HEK293 (cell line): ENCODE results near the gene MED29.

ENCODE experiments used
- GLIS1 ChIP-seq: fragments of 450-650 bp; formaldehyde crosslinking; IDR thresholded peaks from 2 replicates; pipeline ENCODE4 v1.5.1; 2016; ENCODE audit warnings: missing biosample characterization, missing genetic modification characterization
- SETDB1 ChIP-seq: IDR thresholded peaks from one replicate; pipeline ENCODE4 v1.6.1; 2017; ENCODE audit warnings: mild to moderate bottlenecking, low read length, moderate library complexity, mixed read lengths; ENCODE audit not compliant: insufficient read length
- SP3 ChIP-seq: fragments of 450-650 bp; formaldehyde crosslinking; IDR thresholded peaks from 2 replicates; pipeline ENCODE4 v1.5.1; 2016; ENCODE audit warnings: missing biosample characterization, missing genetic modification characterization
- WT1 ChIP-seq: fragments of 450-650 bp; formaldehyde crosslinking; IDR thresholded peaks from 2 replicates; pipeline ENCODE4 v1.5.1; 2016; ENCODE audit warnings: missing biosample characterization, missing genetic modification characterization
- ZBTB1 ChIP-seq: fragments of 450-650 bp; formaldehyde crosslinking; IDR thresholded peaks from 2 replicates; pipeline ENCODE4 v1.5.1; 2016; ENCODE audit warnings: missing biosample characterization, missing genetic modification characterization
- ZNF121 ChIP-seq: fragments of 450-650 bp; formaldehyde crosslinking; IDR thresholded peaks from 2 replicates; pipeline ENCODE4 v1.5.1; 2016; ENCODE audit warnings: missing biosample characterization, missing genetic modification characterization
- ZNF175 ChIP-seq: fragments of 450-650 bp; formaldehyde crosslinking; IDR thresholded peaks from 2 replicates; pipeline ENCODE4 v1.5.1; 2016; ENCODE audit warnings: missing biosample characterization, missing genetic modification characterization
- ZNF221 ChIP-seq: fragments of 450-650 bp; formaldehyde crosslinking; IDR thresholded peaks from 2 replicates; pipeline ENCODE4 v1.5.1; 2017; ENCODE audit warnings: missing biosample characterization, missing genetic modification characterization, borderline replicate concordance
- ZNF302 ChIP-seq: fragments of 450-650 bp; formaldehyde crosslinking; IDR thresholded peaks from 2 replicates; pipeline ENCODE4 v1.5.1; 2016; ENCODE audit warnings: missing biosample characterization, missing genetic modification characterization, low read depth
- ZNF433 ChIP-seq: fragments of 450-650 bp; formaldehyde crosslinking; IDR thresholded peaks from 2 replicates; pipeline ENCODE4 v1.5.1; 2016; ENCODE audit warnings: missing biosample characterization, missing genetic modification characterization, low read depth
- ZNF585B ChIP-seq: fragments of 450-650 bp; formaldehyde crosslinking; IDR thresholded peaks from 2 replicates; pipeline ENCODE4 v1.5.1; 2016; ENCODE audit warnings: missing biosample characterization, missing genetic modification characterization
- ZNF623 ChIP-seq: fragments of 450-650 bp; formaldehyde crosslinking; IDR thresholded peaks from 2 replicates; pipeline ENCODE4 v1.5.1; 2016; ENCODE audit warnings: missing biosample characterization, missing genetic modification characterization
- TF ChIP-seq, protein P1 (sequence below): fragments of 450-650 bp; formaldehyde crosslinking; IDR thresholded peaks from 2 replicates; pipeline ENCODE4 v1.5.1; 2016; ENCODE audit warnings: missing biosample characterization, missing genetic modification characterization
- TF ChIP-seq, protein P2 (sequence below): fragments of 450-650 bp; formaldehyde crosslinking; conservative IDR thresholded peaks from 2 replicates; pipeline ENCODE4 v1.5.1; 2016; ENCODE audit warnings: low read depth, missing biosample characterization, missing genetic modification characterization
- TF ChIP-seq, protein P3 (sequence below): fragments of 450-650 bp; formaldehyde crosslinking; IDR thresholded peaks from 2 replicates; pipeline ENCODE4 v1.5.1; 2016; ENCODE audit warnings: missing biosample characterization, missing genetic modification characterization
- TF ChIP-seq, protein P4 (sequence below): fragments of 450-650 bp; formaldehyde crosslinking; IDR thresholded peaks from 2 replicates; pipeline ENCODE4 v1.5.1; 2016; ENCODE audit warnings: missing biosample characterization, missing genetic modification characterization
- TF ChIP-seq, protein P5 (sequence below): fragments of 450-650 bp; formaldehyde crosslinking; IDR thresholded peaks from 2 replicates; pipeline ENCODE4 v1.5.1; 2016; ENCODE audit warnings: missing biosample characterization, missing genetic modification characterization
- TF ChIP-seq, protein P6 (sequence below): fragments of 450-650 bp; formaldehyde crosslinking; optimal IDR thresholded peaks from 2 replicates; pipeline ENCODE3; 2016; ENCODE audit warnings: missing biosample characterization, mild to moderate bottlenecking, missing genetic modification characterization
- TF ChIP-seq, protein P7 (sequence below): fragments of 450-650 bp; formaldehyde crosslinking; IDR thresholded peaks from 2 replicates; pipeline ENCODE4 v1.5.1; 2016; ENCODE audit warnings: missing biosample characterization, missing genetic modification characterization
- TF ChIP-seq, protein P8 (sequence below): fragments of 450-650 bp; formaldehyde crosslinking; IDR thresholded peaks from 2 replicates; pipeline ENCODE4 v1.5.1; 2017; ENCODE audit warnings: missing biosample characterization, missing genetic modification characterization

Gene MED29

DNA sequence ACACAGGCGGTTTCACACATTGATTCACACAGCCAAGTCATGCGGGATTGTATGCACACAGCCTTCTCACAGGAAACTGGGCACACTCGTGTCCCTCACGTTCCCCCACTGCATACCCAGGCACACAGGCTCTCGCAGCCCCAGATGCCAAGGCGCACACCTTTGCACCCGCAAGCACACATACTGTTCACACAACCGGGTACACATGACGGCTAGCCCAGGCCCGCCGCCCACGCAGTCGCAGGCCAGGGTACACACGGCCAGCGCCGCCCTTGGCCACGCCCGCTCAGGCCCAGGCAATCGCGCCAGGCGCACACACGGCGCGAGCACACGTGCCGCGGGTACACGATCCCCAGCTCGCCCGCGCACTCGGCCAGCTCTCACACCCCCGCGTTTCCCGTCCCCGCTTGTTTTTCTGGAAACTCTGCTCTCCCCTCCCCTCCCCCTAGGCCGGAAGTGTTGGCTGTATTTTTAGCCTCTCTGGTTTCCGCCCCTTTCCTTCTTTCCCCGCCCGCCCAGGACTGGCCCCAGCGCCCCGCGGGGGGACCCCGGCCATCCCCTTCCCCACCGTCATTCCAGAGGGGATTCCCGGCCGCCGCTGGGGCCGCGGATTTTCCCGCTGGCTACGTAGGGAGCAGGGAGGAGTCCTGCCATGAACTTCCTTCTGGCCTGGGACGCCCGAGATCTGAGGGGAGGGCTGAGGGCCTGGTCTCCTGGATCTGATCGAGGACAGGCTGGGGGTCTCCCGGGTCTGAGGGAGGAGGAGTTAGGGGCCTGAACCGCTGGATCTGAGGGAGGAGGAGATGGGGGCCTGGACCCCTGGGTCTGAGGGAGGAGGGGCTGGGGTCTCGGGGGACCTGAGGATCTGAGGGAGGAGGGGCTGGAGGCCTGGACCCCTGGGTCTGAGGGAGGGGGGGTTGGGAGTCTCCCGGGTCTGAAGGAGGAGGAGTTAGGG lies 11.4 kb downstream of the MED29 start (continued):
- TF ChIP-seq, protein P1, sequence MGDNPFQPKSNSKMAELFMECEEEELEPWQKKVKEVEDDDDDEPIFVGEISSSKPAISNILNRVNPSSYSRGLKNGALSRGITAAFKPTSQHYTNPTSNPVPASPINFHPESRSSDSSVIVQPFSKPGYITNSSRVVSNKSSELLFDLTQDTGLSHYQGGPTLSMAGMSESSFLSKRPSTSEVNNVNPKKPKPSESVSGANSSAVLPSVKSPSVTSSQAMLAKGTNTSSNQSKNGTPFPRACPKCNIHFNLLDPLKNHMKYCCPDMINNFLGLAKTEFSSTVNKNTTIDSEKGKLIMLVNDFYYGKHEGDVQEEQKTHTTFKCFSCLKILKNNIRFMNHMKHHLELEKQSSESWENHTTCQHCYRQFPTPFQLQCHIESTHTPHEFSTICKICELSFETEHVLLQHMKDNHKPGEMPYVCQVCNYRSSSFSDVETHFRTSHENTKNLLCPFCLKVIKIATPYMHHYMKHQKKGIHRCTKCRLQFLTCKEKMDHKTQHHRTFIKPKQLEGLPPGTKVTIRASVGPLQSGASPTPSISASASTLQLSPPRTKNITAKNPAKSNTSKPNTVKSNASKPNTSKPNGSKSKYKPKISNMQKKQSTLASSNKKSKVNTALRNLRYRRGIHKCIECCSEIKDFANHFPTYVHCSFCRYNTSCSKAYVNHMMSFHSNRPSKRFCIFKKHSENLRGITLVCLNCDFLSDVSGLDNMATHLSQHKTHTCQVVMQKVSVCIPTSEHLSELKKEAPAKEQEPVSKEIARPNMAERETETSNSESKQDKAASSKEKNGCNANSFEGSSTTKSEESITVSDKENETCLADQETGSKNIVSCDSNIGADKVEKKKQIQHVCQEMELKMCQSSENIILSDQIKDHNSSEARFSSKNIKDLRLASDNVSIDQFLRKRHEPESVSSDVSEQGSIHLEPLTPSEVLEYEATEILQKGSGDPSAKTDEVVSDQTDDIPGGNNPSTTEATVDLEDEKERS (tag by site-specific recombination) = peak; percentile 9; the same call in 1 of the 2 replicates
- TF ChIP-seq GLIS1 (tag by site-specific recombination) (peak; percentile 74), ZNF433 (tag by site-specific recombination) (no peak), ZNF175 (tag by site-specific recombination) (no peak), ZNF221 (tag by site-specific recombination) (no peak), ZNF585B (tag by site-specific recombination) (no peak), ZNF302 (tag by site-specific recombination) (no peak), WT1 (peak; percentile 43), SP3 (tag by site-specific recombination) (peak; percentile 91), ZNF121 (no peak; the same call in 1 of the 2 replicates), ZNF623 (tag by site-specific recombination) (no peak), ZBTB1 (tag by site-specific recombination) (peak; percentile 74; the same call in 1 of the 2 replicates), SETDB1 (no peak)
- TF ChIP-seq, protein P2, sequence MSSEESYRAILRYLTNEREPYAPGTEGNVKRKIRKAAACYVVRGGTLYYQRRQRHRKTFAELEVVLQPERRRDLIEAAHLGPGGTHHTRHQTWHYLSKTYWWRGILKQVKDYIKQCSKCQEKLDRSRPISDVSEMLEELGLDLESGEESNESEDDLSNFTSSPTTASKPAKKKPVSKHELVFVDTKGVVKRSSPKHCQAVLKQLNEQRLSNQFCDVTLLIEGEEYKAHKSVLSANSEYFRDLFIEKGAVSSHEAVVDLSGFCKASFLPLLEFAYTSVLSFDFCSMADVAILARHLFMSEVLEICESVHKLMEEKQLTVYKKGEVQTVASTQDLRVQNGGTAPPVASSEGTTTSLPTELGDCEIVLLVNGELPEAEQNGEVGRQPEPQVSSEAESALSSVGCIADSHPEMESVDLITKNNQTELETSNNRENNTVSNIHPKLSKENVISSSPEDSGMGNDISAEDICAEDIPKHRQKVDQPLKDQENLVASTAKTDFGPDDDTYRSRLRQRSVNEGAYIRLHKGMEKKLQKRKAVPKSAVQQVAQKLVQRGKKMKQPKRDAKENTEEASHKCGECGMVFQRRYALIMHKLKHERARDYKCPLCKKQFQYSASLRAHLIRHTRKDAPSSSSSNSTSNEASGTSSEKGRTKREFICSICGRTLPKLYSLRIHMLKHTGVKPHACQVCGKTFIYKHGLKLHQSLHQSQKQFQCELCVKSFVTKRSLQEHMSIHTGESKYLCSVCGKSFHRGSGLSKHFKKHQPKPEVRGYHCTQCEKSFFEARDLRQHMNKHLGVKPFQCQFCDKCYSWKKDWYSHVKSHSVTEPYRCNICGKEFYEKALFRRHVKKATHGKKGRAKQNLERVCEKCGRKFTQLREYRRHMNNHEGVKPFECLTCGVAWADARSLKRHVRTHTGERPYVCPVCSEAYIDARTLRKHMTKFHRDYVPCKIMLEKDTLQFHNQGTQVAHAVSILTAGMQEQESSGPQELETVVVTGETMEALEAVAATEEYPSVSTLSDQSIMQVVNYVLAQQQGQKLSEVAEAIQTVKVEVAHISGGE (tag by site-specific recombination) = peak; percentile 85
- TF ChIP-seq, protein P3, sequence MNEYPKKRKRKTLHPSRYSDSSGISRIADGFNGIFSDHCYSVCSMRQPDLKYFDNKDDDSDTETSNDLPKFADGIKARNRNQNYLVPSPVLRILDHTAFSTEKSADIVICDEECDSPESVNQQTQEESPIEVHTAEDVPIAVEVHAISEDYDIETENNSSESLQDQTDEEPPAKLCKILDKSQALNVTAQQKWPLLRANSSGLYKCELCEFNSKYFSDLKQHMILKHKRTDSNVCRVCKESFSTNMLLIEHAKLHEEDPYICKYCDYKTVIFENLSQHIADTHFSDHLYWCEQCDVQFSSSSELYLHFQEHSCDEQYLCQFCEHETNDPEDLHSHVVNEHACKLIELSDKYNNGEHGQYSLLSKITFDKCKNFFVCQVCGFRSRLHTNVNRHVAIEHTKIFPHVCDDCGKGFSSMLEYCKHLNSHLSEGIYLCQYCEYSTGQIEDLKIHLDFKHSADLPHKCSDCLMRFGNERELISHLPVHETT (tag by site-specific recombination) = no peak
- TF ChIP-seq, protein P4, sequence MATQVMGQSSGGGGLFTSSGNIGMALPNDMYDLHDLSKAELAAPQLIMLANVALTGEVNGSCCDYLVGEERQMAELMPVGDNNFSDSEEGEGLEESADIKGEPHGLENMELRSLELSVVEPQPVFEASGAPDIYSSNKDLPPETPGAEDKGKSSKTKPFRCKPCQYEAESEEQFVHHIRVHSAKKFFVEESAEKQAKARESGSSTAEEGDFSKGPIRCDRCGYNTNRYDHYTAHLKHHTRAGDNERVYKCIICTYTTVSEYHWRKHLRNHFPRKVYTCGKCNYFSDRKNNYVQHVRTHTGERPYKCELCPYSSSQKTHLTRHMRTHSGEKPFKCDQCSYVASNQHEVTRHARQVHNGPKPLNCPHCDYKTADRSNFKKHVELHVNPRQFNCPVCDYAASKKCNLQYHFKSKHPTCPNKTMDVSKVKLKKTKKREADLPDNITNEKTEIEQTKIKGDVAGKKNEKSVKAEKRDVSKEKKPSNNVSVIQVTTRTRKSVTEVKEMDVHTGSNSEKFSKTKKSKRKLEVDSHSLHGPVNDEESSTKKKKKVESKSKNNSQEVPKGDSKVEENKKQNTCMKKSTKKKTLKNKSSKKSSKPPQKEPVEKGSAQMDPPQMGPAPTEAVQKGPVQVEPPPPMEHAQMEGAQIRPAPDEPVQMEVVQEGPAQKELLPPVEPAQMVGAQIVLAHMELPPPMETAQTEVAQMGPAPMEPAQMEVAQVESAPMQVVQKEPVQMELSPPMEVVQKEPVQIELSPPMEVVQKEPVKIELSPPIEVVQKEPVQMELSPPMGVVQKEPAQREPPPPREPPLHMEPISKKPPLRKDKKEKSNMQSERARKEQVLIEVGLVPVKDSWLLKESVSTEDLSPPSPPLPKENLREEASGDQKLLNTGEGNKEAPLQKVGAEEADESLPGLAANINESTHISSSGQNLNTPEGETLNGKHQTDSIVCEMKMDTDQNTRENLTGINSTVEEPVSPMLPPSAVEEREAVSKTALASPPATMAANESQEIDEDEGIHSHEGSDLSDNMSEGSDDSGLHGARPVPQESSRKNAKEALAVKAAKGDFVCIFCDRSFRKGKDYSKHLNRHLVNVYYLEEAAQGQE (tag by site-specific recombination) = 0 out of 2 replicates have a peak, but pooled peaks have one; percentile 24
- TF ChIP-seq, protein P5, sequence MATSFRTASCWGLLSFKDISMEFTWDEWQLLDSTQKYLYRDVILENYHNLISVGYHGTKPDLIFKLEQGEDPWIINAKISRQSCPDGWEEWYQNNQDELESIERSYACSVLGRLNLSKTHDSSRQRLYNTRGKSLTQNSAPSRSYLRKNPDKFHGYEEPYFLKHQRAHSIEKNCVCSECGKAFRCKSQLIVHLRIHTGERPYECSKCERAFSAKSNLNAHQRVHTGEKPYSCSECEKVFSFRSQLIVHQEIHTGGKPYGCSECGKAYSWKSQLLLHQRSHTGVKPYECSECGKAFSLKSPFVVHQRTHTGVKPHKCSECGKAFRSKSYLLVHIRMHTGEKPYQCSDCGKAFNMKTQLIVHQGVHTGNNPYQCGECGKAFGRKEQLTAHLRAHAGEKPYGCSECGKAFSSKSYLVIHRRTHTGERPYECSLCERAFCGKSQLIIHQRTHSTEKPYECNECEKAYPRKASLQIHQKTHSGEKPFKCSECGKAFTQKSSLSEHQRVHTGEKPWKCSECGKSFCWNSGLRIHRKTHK (tag by site-specific recombination) = no peak
- TF ChIP-seq, protein P6, sequence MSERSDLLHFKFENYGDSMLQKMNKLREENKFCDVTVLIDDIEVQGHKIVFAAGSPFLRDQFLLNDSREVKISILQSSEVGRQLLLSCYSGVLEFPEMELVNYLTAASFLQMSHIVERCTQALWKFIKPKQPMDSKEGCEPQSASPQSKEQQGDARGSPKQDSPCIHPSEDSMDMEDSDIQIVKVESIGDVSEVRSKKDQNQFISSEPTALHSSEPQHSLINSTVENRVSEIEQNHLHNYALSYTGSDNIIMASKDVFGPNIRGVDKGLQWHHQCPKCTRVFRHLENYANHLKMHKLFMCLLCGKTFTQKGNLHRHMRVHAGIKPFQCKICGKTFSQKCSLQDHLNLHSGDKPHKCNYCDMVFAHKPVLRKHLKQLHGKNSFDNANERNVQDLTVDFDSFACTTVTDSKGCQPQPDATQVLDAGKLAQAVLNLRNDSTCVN (tag by site-specific recombination) = peak; percentile 100
- TF ChIP-seq, protein P7, sequence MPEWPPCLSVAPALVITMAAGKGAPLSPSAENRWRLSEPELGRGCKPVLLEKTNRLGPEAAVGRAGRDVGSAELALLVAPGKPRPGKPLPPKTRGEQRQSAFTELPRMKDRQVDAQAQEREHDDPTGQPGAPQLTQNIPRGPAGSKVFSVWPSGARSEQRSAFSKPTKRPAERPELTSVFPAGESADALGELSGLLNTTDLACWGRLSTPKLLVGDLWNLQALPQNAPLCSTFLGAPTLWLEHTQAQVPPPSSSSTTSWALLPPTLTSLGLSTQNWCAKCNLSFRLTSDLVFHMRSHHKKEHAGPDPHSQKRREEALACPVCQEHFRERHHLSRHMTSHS = no peak
- TF ChIP-seq, protein P8, sequence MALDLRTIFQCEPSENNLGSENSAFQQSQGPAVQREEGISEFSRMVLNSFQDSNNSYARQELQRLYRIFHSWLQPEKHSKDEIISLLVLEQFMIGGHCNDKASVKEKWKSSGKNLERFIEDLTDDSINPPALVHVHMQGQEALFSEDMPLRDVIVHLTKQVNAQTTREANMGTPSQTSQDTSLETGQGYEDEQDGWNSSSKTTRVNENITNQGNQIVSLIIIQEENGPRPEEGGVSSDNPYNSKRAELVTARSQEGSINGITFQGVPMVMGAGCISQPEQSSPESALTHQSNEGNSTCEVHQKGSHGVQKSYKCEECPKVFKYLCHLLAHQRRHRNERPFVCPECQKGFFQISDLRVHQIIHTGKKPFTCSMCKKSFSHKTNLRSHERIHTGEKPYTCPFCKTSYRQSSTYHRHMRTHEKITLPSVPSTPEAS (tag by site-specific recombination) = peak; percentile 58
